ENCODE measurements around the gene ITGAE.

The ITGAE gene

GRCh38 chr17:3667366-3668278 is 133.4 kb downstream of the ITGAE start:
- DNase-seq (ENCODE audit: low read depth), result no peak

DNA sequence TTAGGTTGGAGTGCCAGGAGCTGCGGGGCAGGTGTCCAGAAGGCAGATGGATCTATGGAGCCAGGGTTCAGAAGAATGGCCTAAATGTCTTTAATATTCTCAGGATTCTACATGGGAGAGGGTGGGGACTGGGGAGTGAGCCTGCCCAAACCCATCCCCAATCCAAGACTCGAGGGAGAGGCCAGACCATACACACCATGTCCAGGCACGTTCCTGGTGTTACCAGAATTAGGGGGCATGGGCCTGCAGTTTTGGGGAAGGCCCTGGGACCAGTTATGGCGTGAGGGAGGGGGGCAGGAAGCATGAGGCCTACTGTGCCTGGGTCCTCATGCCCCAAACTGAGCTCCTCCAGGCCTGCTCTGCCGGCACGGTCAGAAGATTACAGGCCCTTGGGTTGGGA is 134.5 kb downstream of the ITGAE start:
- DNase-seq (ENCODE audit: low read depth), result no peak

DNA sequence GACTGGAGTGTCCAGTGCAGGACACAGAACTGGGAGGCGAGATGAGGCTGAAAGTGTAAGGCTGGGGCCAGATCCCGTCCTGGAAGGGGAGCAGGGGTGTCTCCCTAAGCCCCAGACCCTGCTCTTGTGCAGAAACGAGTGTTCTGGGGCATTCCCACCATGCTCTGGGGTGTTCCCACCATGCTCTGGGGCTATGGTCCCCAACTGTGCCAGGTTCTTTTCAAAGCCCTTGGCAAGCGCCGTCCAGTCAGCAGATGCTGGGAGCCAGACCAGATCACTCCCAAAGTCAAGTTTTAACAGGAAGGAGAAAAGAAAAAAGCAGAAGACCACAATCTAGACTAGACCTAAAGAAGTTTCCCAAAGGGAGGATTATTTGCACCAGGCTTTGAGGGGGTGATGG is 135.2 kb downstream of the ITGAE start:
- no peak for DNase-seq (ENCODE audit: low read depth)
